ENCODE results near the gene RAB5B.

The RAB5B gene

GRCh38 chr12:55969356-55969755 is 4.5 kb upstream of the RAB5B start:
- Histone ChIP-seq H3K9me3 (replicated peaks; ENCODE audit: insufficient read depth, low read length) (no peaks in the 10 kb centered on the region), H2AFZ (ENCODE audit: low read length) (no peak overlapping the region), H3K4me2 (ENCODE audit: low read depth, low read length) (no peak overlapping the region), H3K4me1 (ENCODE audit: low read length) (peaks cover 17% of the 10 kb centered on the region), H3K36me3 (replicated peaks; ENCODE audit: insufficient read depth, low read length) (no peaks in the 10 kb centered on the region), H3K27ac (ENCODE audit: low read length) (no peak overlapping the region), H3K9me2 (replicated peaks; ENCODE audit: insufficient read depth, low read length) (no peaks in the 10 kb centered on the region), H3F3A (ENCODE audit: insufficient read depth, low read length) (peaks cover 18% of the 10 kb centered on the region), H3K9ac (ENCODE audit: low read length) (no peak overlapping the region), H3K27me3 (replicated peaks; ENCODE audit: insufficient read depth, low read length) (no peaks in the 10 kb centered on the region), H4K20me1 (ENCODE audit: insufficient read depth, low read length) (no peaks in the 10 kb centered on the region), H3K79me2 (ENCODE audit: low read length) (peaks cover 13% of the 10 kb centered on the region), H3K4me3 (ENCODE audit: low read length) (no peak overlapping the region)
- TF ChIP-seq EZH2 (optimal IDR thresholded peaks at IDR 0.05; ENCODE audit: low read depth, low read length) (no peak), EZH2phosphoT487 (IDR thresholded peaks at IDR 0.05; ENCODE audit: low read length) (no peak), CTCF (IDR thresholded peaks at IDR 0.05; ENCODE audit: low read length) (no peak)
- no peak for DNase-seq

- H3K4me2 ChIP-seq (ENCODE audit: low read depth, low read length) = no peak overlapping the region
- no peak for DNase-seq
- no peak overlapping the region for H3K27ac ChIP-seq (ENCODE audit: low read length)
- no peaks in the 10 kb centered on the region for H4K20me1 ChIP-seq (ENCODE audit: insufficient read depth, low read length)
- no peaks in the 10 kb centered on the region for H3K36me3 ChIP-seq (replicated peaks; ENCODE audit: insufficient read depth, low read length)
- H3K9me3 ChIP-seq (replicated peaks; ENCODE audit: insufficient read depth, low read length) = no peaks in the 10 kb centered on the region
- TF ChIP-seq EZH2phosphoT487 (IDR thresholded peaks at IDR 0.05; ENCODE audit: low read length) (no peak), EZH2 (optimal IDR thresholded peaks at IDR 0.05; ENCODE audit: low read depth, low read length) (no peak), CTCF (IDR thresholded peaks at IDR 0.05; ENCODE audit: low read length) (no peak)
- peaks cover 27% of the 10 kb centered on the region for H3K79me2 ChIP-seq (ENCODE audit: low read length)
- no peaks in the 10 kb centered on the region for H3K27me3 ChIP-seq (replicated peaks; ENCODE audit: insufficient read depth, low read length)
- H3K4me3 ChIP-seq (ENCODE audit: low read length) = no peak overlapping the region
- no peak overlapping the region for H3K9ac ChIP-seq (ENCODE audit: low read length)
- H2AFZ ChIP-seq (ENCODE audit: low read length) = no peak overlapping the region
- no peaks in the 10 kb centered on the region for H3K9me2 ChIP-seq (replicated peaks; ENCODE audit: insufficient read depth, low read length)
- peaks cover 18% of the 10 kb centered on the region for H3F3A ChIP-seq (ENCODE audit: insufficient read depth, low read length)
- H3K4me1 ChIP-seq (ENCODE audit: low read length) = peaks cover 21% of the 10 kb centered on the region
Measured at GRCh38 chr12:55970775-55971174, 3.1 kb upstream of the RAB5B start.

- Histone ChIP-seq H3K9me3 (replicated peaks; ENCODE audit: insufficient read depth, low read length) (no peaks in the 10 kb centered on the region), H3K9ac (ENCODE audit: low read length) (no peak overlapping the region; the same call in 1 of the 2 replicates), H3K36me3 (replicated peaks; ENCODE audit: insufficient read depth, low read length) (no peaks in the 10 kb centered on the region), H4K20me1 (ENCODE audit: insufficient read depth, low read length) (no peaks in the 10 kb centered on the region), H3K27me3 (replicated peaks; ENCODE audit: insufficient read depth, low read length) (no peaks in the 10 kb centered on the region), H3K9me2 (replicated peaks; ENCODE audit: insufficient read depth, low read length) (no peaks in the 10 kb centered on the region), H3K4me1 (ENCODE audit: low read length) (peaks cover 19% of the 10 kb centered on the region), H3K27ac (ENCODE audit: low read length) (no peak overlapping the region), H3K4me3 (ENCODE audit: low read length) (no peak overlapping the region), H3F3A (ENCODE audit: insufficient read depth, low read length) (peaks cover 12% of the 10 kb centered on the region), H2AFZ (ENCODE audit: low read length) (no peak overlapping the region), H3K4me2 (ENCODE audit: low read depth, low read length) (no peak overlapping the region; the same call in 1 of the 2 replicates), H3K79me2 (ENCODE audit: low read length) (peaks cover 35% of the 10 kb centered on the region)
- DNase-seq = no peak
- no peak for TF ChIP-seq EZH2 (optimal IDR thresholded peaks at IDR 0.05; ENCODE audit: low read depth, low read length)
- no peak for TF ChIP-seq EZH2phosphoT487 (IDR thresholded peaks at IDR 0.05; ENCODE audit: low read length)
- no peak for TF ChIP-seq CTCF (IDR thresholded peaks at IDR 0.05; ENCODE audit: low read length)
Measured at GRCh38 chr12:55972042-55972441, 1.8 kb upstream of the RAB5B start.
